Superior temporal gyrus (tissue), 1 donor: ENCODE data around the gene IRF5.
"Not testable (repeated sequence)": the region's sequence is repeated elsewhere in the genome, so short reads cannot be mapped to it uniquely, and the experiment has no call there.

Experiments
- DNase-seq: peaks from one replicate; pipeline ENCODE4 v3.0.0-alpha.2; 2016; ENCODE audit errors: extremely low spot score

Gene IRF5

GRCh38 chr7:128906001-128906765, 31.5 kb upstream of the IRF5 start:
- no peak for DNase-seq

GRCh38 chr7:128906766-128907559, 30.8 kb upstream of the IRF5 start:
- no peak for DNase-seq

- DNase-seq, result no peak
These were observed 28.7 kb upstream of the IRF5 start for GRCh38 chr7:128908750-128909624.

GRCh38 chr7:128909625-128910568, 27.8 kb upstream of the IRF5 start:
- DNase-seq, result no peak

- DNase-seq, result no peak
These were observed 27.2 kb upstream of the IRF5 start, which contains the start of gene KCP for GRCh38 chr7:128910569-128910945. Gene KCP (minus strand): TSS chr7:128910709. CDS start chr7:128910676, 33 bp downstream.

GRCh38 chr7:128911423-128912031, 26.2 kb upstream of the IRF5 start:
- no peak for DNase-seq

GRCh38 chr7:128912281-128912680, 25.4 kb upstream of the IRF5 start:
- no peak for DNase-seq

GRCh38 chr7:128912709-128913495, 24.8 kb upstream of the IRF5 start:
- DNase-seq, result not testable (repeated sequence)

- DNase-seq, result no peak
These were observed 23.7 kb upstream of the IRF5 start for GRCh38 chr7:128913870-128914565.

GRCh38 chr7:128914566-128915151, 23.1 kb upstream of the IRF5 start:
- DNase-seq, result no peak

GRCh38 chr7:128915271-128915819, 22.4 kb upstream of the IRF5 start:
- no peak for DNase-seq

- no peak for DNase-seq
These were observed 21.7 kb upstream of the IRF5 start for GRCh38 chr7:128915841-128916642.

- DNase-seq, result no peak
These were observed 21.1 kb upstream of the IRF5 start for GRCh38 chr7:128916643-128916915.

GRCh38 chr7:128917122-128917521, 20.6 kb upstream of the IRF5 start:
- DNase-seq, result no peak

GRCh38 chr7:128918016-128918665, 19.6 kb upstream of the IRF5 start:
- no peak for DNase-seq

GRCh38 chr7:128919241-128919640, 18.5 kb upstream of the IRF5 start:
- DNase-seq, result no peak
